GM18507 (cell line): ENCODE data around the gene STRIP2.
"Not testable (repeated sequence)": the region's sequence is repeated elsewhere in the genome, so short reads cannot be mapped to it uniquely, and the experiment has no call there.

ENCODE experiments used
- DNase-seq: peaks from one replicate; pipeline ENCODE4 v3.0.0; 2011; ENCODE audit warnings: low read depth; ENCODE audit not compliant: insufficient read length; ENCODE audit errors: extremely low spot score
- FAIRE-seq: peaks from 2 replicates; lab custom pipeline; 2011; peaks lifted over from hg19 to GRCh38; lab: Jason Lieb, UNC

STRIP2 gene

DNA sequence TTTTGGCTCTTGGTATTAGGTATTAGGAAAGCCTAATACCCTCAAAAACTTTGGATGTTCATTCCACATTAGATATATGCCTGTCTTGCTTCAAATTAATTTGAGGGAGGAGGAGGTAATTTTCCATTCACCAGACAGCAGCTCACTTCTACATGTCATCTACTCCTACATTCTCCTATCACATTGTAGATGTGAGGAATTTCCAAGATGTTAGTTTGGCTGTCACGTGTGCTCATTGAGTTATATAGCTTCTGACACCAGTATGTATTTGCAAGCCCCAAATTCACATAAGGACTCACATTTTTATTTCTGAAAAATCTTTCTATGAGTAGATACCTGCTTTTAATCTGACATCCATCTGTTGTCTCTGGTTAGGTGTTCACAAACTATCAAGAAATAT is 45.6 kb downstream of the STRIP2 start:
- FAIRE-seq (no peak), DNase-seq (no peak)

DNA sequence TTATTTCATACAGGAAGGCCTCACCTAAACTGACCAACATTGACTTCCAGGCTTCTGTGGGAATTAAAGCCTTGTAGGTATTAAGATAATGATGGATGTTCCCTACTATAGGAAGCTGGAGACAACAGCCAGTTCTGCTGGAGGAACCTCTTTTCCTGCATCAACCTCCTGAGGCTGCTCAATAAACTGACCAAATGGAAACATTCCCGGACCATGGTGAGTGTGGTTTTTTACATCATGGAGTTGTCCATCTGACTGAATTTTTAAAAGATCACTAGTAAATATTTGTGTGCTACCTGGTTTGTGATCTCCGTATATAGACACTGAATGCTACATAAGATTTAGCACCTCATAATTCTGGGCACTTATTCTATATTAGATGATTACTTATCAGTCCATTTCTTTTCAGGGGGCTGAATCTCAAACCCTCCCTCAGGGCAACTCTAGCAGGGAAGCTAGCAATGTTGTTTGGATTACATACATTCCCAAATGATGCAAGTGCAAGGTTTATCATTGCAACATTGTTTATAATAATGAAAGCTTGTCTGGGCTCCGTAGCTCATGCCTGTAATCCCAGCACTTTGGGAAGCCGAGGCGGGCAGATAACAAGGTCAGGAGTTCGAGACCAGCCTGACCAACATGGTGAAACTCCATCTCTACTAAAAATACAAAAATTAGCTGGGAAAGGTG is 46.6 kb downstream of the STRIP2 start:
- no peak for DNase-seq
- no peak for FAIRE-seq

DNA sequence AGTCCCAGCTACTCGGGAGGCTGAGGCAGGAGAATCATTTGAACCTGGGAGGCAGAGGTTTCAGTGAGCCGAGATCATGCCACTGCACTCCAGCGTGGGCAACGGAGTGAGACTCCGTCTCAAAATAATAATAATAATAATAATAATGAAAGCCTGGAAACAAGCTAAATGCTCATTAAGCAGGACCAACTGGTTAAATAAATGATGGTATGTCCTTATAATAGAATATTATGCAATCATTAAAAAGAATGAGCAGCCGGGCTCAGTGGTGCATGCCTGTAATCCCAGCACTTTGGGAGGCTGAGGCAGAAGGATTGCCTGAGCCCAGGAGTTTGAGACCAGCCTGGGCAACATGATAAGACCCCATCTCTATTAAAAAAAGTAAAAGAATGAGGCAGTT is 47.1 kb downstream of the STRIP2 start:
- not testable (repeated sequence) for DNase-seq, FAIRE-seq

DNA sequence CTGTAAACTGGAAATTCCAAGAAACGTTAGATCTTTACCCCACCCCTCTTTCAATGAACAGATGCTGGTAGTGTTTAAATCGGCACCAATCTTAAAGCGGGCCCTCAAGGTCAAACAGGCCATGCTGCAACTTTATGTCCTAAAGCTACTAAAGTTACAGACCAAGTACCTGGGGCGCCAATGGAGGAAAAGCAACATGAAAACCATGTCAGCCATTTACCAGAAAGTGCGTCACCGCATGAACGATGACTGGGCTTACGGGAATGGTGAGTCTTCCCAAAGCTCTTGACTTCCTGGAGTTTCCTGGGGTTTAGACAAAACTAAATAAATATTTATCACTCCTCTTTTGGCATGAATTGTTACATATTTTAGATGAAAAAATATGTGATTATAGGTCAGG is 48.5 kb downstream of the STRIP2 start:
- no peak for FAIRE-seq
- no peak for DNase-seq

DNA sequence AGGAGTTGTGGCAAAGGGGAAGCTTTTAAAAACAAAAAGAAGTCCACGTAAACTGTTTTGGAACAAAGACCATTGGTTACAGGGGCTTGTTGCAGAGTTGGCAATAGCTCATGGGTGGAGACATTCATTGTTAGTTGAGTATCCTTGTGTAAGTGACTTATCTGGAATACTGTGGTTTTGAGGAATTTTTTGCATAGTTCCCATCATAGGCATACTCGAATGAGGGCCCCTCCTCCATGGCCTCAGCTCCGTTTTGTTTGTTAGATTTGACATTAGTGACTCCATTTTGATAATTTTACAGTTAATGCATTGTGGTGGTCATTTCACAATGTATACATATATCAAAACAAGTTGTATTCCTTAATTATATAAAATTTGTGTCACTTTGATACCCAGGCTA is 55.3 kb downstream of the STRIP2 start:
- FAIRE-seq (no peak), DNase-seq (no peak)

DNA sequence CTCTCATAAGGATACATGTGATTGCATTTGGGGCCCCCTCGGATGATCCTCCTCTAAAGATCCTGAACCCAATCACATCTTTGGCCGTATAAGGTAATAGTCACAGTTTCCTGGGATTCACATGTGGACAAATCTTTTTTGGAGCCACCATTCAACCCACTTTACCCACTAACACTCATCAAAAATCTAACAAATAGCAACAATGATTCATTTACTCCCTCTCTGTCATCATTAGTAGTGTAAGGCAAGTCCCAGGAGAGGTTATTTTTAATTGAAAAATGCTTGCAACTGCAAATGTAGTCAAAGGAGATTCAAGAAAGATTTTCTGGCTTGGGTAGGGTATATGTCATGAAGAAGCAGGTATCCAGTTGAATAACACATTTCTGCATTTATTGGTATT is 58.2 kb downstream of the STRIP2 start:
- FAIRE-seq: no peak
- DNase-seq: no peak

DNA sequence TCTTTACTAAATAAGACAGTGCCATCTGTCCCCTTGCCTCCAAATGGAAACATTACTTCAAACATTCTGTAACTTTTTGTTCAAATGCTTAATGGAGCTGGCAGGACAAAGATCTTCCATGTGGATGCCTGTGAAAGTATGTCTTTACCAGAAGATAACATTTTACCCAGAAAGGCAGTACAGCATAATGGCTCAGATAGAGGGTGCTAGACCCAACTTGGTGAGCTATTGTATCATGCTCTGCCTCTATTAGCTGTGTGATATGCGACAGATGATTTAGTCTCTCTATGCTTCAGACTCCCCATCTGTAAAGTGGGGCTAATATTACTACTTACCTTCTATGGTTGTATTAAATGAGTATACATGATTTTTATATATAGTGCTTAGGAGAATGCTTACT is 59.3 kb downstream of the STRIP2 start:
- DNase-seq (no peak), FAIRE-seq (no peak)

DNA sequence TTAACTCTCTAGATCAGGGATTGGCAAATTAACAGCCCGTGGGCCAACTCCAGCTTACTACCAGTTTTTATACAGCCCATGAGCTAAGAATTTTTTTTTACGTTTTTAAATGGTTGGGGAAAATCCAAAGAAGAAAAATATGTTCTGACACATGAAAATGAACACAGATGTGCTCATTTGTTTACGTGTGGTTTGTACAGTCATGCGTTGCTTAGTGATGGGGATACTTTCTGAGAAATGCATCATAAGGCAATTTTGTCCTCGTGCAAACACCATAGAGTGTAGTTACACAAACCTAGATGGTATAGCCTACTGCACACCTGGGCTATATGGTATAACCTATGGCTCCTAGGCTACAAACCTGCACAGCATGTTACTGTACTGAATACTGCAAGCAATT is 59.8 kb downstream of the STRIP2 start:
- FAIRE-seq (peak; percentile 53), DNase-seq (no peak)

DNA sequence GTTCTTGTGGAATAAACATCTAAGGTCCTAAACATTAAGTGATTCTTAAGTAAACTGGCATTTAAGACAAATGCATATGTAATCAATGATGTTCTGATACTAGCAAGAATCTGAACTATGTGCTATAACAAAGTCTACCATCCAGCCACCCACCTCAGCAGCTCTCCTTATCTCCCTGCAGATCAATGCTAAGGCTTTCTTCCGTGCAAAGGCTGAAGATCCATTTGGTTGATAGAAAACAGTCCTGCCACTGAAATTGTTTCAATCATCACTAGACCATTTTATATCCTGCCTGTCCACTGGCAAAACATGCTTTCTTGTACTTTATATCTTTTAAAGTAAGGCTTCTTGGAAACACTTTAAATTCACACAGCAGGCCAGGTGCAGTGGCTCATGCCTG is 61.8 kb downstream of the STRIP2 start:
- DNase-seq (no peak), FAIRE-seq (no peak)

DNA sequence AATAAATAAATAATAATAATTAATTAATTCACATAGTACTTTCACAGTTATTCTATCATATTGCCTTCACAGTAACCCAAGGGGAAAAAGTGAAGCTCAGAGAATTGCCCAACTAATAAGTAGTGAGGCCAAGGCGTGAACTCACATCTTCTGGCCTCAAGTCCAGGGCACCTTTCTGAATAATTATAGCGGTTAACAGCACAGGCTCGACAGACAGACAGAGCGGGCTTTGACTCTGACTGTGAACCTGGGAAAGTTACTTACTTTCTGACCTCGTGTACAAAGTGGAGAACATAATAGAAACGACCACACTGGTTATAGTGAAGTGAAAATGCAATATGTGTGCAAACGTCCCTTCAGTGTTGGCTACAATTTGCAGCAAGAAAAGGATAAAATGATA is 62.4 kb downstream of the STRIP2 start:
- no peak for DNase-seq
- no peak for FAIRE-seq

DNA sequence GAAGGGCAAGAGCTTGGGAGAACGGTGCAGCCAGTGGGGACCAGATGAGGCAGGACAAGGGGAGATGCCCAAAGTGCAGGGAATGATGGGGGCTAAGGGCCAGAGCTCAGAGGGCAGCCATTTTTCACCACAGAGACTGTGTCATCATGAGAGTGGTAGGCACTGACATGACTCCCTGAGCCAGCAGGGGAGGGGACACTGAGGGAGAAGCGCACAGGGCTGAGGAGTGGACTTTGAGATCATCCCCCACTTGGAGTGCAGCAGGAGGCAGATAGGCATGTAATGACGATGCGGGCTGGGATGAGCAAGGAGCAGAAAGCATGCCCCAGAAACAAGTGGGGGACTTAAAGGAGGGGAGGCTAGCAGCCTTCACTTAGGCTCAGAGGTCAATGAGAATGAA is 62.9 kb downstream of the STRIP2 start:
- FAIRE-seq (no peak), DNase-seq (no peak)

DNA sequence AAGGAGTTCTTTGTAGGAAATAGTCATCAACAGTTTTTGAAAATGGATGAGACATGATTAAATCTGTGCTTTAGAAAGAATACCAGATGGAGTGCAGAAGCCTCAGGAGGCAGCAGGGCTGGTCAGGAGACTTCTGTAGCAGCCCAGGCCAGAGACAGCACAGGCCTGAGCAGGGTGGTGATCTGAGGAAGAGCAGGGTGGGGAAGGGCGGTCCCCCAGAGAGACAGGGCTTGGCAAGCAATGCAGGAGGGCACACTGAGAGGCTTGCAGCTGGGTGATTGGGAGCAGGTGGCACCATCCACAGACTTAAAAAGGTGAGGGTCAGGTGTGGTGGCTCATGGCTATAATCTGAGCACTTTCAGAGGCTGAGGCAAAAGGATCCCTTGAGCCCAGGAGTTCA is 63.8 kb downstream of the STRIP2 start:
- DNase-seq (no peak), FAIRE-seq (no peak)

DNA sequence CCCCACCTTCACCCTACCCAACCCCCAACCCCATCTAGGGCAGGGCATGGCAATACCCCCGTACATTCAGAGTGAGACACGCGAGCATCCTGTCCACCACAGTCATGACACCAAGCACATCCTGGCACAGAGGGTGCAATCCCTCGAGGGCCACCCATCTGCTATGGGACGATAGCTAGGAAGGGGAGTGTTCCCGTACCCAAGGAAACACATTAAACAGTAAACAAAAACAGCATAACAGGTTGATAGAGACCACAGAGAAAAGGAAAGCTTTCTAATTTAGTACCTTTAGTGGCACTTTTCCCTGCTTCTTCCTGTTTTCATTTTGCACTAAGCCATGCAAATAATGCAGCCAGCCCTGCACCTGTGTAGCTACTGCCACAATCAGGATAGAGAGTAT is 65.8 kb downstream of the STRIP2 start:
- DNase-seq: peak; percentile 8
- no peak for FAIRE-seq

DNA sequence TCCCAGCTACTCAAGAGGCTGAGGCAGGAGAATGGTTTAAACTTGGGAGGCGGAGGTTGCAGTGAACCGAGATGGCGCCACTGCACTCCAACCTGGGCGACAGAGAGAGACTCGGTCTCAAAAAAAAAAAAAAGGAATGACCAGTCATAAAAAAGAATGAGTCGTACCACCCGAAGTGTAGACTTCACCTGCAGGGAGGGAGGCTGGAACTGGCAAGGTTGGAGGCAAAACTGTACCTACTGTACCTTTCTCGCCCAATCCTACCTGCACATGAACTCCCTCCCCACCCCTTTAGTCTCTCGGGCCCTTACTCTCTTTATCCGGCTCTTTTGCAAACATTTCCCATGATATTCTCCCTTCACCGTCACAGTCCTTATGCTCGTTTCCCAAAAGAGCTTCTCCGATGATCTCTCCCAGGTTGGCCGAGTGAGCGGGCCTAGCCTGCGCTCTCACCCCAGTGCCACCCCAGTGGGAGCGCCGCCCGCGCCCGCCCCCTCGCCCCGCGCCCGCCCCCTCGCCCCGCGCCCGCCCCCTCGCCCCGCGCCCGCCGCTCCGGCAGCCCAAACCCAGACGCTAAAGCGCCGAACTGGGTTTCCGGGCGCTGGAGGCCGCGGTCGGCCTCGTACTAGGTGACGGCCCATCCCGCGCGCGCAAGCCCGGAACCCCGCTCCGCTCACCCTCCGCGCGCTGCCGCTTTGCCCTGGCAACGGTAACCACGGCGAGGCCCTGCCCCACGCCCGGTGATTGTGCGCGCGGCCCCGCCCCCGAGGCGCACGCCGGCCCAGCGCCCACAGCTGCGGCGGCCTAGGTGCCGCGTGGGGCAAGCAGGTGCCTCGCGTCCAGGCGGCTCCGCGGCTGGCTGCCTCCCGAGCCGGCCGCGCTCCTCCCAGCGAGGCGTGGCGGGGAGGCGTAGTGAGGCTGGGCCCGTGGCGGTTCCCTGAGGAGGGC is 67.8 kb downstream of the STRIP2 start, which contains the start of gene SMKR1:
Gene SMKR1 (plus strand): TSS at position 772 of the 948 bp plus-strand sequence. CDS start 294 bp downstream, outside the sequence.
- peak; percentile 76 for FAIRE-seq

DNA sequence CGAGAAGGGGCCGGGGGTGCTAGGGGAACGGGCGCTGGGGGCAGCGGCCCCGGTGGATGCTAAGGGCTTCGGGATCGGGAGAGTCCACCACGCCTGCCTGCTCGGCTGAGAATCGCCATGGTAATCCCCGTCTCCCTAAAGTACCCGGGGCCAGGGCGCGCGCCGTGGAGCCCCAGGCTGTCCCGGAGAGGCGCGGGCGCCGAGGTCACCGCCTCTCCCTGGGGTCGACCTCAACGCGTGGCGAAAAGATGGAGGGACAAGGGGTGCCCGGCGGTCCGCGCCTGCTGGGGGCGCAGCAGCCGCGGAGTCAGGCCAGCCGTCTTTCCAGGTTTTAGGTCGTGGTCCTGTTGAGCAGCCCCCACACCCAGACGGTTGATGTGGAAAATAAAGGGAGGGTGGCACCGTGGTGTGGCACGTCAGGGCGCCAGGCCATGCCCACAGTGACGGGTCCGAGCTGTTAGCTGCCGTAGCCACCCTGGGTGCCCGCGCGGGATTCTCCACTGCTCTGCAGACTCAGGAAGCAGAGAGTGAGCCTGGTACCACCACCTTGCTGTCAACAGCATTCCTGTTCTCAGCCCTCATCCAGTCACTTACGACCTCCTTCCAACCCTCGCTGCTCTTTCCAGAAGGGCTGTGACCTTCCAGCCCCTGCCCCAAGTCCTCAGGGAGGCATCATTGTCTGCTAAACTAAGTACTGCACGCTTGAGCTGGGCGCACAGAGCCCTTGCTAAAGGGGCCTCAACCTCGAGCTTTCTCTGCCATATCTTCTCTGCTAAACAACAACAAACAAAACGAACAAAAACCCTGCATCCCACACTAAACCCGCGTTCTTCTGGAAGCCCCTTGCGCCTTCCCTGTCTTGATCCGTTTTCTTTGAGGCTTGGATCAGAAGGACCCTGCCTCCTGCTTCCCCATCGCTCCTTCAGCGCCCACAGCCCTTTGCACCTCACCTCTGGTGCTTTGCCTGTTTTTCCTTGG is 68.8 kb downstream of the STRIP2 start:
- DNase-seq (no peak), FAIRE-seq (no peak)

More for the DNA sequence above, 67.8 kb downstream of the STRIP2 start, which contains the start of gene SMKR1:
- peak; percentile 94 for DNase-seq

DNA sequence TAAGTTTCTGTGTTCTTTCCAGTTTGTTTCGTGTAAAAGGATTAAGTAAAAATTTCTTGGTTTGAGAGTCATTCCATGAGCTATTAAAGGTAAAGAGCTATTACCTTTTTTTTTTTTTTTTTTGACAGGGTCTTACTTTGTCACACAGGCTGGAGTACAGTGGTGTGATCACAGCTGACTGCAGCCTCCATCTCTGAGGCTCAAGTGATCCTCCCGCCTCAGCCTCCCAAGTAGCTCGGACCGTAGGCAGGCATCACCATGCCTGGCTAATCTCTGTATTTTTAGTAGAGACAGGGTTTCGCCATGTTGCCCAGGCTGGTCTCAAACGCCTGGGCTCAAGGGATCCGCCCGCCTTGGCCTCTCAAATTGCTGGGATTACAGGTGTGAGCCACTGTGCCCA is 69.5 kb downstream of the STRIP2 start:
- DNase-seq (no peak), FAIRE-seq (no peak)

DNA sequence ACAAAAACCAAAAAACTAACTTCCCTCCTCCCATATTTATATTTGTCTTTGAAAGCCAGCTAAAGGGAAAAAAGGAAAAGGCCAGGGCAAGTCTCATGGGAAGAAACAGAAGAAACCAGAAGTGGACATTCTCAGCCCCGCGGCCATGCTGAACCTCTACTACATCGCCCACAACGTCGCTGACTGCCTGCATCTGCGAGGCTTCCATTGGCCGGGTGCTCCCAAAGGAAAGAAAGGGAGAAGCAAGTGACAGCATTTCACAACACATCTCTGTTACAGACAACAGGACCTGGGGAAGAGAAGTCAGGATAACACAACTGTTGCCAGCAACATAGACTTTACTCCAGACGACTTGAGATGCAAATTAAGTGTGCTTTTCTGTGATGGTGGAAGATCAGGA is 78.0 kb downstream of the STRIP2 start:
- FAIRE-seq: no peak
- DNase-seq: no peak

DNA sequence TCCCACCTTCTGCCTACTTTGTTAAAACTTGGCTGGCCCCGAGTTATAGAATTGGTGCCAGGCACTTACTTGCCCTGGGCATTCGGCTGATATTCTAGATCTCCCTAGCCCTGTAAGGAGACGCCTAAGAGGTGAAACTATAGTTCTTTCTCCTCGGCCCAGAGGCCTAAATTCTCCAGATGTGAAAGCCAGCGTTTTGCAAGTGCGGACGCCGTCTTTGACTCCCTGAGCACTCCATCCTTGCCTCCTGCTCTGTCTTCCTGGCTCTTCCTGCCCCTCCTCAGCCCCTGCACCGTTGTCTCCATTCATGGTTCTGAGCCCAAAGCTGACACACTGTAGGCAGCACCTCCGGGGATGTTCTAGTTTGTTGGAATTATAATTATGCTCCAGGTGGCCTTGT is 79.3 kb downstream of the STRIP2 start:
- DNase-seq (no peak), FAIRE-seq (no peak)

DNA sequence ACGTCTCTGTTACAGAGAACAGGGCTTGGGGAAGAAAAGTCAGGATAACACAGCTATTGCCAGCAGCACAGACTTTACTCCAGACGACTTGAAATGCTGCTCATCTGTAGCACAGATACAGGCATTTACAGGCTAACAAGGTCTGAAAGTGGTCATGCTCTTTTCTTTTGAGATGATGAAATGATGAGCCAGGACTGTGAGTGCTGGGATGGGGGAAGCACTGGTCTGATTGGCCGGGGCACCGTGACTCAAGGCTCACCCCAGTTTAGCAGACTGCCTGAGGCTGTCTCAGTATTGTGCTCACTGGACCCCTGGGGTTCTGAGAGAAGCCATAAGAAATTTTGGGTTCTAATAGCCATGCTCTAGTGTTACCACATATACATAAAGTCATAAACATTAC is 80.5 kb downstream of the STRIP2 start:
- no peak for FAIRE-seq
- DNase-seq: no peak

DNA sequence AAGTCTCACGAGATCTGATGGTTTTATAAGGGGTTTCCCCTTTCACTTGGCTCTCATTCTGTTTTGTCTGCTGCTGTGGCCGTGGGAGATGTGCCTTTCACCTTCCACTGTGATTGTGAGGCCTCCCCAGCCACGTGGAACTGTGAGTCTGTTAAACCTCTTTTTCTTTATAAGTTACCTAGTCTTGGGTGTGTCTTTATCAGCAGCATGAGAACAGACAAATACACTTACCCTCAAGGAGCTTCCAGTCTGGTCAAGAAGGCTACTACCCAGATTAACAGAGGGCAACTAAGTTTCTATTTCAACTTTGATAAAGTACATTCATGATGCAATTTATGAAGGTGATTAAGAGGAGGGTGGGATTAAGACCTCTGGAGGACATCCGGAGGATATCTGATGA is 81.1 kb downstream of the STRIP2 start:
- FAIRE-seq (no peak), DNase-seq (no peak)
